ENCODE results near the gene DEPDC5.

- TF ChIP-seq CTCF (conservative IDR thresholded peaks at IDR 0.05; ENCODE audit: low read length) = no peak
- TF ChIP-seq EZH2phosphoT487 (IDR thresholded peaks at IDR 0.05; ENCODE audit: borderline replicate concordance, low read depth, low read length) = no peak
These were observed 107.5 kb downstream of the DEPDC5 start for GRCh38 chr22:31861226-31861840.
